NCI-H345 treated with DMSO at 0.1 percent for 48 hours (cell line): Measurements from ENCODE around the gene SESTD1.

ENCODE experiments used
- DNase-seq: peaks from one replicate; lab custom pipeline; 2025; ENCODE audit not compliant: unreplicated experiment; lab: John Stamatoyannopoulos, UW

Gene SESTD1

DNA sequence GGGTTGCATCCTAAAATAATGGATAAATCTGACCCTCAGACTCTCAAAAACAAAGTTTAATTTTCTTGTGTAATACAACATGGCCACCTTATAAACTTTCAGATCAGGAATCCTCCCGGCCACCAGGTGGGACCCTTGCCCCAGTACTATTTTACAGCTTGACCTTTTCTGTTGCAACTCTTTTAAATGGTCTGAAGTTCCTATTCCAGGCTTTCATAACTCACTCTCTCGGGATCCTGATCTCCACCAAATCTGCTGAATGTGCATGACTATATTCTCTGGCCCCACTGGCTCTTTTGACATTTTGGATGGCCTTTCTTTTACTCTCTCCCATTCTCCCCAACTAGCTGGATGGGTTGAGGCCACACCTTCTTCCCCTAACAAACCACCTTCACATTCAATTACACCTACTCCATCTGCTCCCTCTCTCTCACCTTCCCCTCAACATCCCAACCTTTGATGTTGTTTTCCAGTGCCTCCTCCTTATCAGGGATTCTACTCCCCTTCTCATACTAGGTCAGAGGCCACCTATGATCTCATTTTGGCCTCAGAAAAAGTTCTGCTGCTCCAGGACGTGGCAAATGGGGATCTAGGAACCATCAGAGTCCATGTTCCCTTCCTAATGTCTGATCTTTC, 70.8 kb downstream of the SESTD1 start:
- no peak for DNase-seq

DNA sequence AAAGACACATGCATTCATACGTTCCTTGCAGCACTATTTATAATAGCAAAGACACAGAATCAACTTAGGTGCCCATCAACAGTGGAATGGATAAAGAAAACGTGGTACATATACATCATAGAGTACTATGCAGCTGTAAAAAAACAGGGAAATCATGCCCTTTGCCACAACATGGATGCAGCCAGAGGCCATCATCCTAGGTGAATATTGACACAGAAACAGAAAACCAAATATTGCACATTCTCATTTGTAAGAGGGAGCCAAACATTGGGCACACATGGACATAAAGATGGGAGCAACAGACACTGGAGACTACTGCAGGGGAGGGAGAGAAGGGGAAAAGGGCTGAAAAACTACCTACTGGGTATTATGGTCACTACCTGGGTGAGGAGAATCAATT, 73.5 kb downstream of the SESTD1 start:
- no peak for DNase-seq

DNA sequence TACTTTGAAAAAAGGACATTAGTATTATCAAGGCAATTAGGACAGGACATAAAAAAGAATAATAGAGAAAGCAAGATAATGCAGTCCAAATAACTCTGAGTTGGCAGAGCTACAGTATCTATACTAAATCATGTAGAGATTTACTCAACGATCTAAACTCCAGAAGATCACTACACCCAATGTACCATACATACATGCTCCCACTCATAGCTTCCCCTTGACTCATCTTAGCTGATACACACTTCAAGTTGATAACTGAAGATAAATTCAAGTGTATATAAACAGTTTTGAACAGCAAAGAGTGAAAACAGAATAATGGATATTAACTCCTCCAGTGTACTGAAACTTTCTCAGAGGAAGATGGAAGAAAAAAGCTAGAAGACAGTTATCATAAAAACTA, 78.5 kb downstream of the SESTD1 start:
- no peak for DNase-seq

DNA sequence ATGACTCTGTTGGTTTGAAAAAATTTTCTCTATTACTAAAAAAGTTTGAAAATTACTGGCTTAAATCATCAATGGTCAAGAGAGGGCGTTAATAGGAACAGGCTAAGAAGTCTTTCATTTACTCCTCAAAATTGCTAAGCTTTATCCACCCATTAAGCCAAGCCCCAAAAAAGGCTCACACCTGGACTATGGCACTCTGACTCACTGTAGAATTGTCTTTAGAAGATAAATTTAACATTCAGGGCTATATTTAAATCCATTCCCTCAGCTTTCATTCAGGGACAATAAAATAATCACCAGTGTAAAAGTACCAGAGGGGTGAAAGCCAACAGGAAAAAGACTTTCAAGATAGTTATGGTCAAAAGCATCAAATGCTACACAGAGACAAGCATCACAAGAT, 80.0 kb downstream of the SESTD1 start:
- no peak for DNase-seq

DNA sequence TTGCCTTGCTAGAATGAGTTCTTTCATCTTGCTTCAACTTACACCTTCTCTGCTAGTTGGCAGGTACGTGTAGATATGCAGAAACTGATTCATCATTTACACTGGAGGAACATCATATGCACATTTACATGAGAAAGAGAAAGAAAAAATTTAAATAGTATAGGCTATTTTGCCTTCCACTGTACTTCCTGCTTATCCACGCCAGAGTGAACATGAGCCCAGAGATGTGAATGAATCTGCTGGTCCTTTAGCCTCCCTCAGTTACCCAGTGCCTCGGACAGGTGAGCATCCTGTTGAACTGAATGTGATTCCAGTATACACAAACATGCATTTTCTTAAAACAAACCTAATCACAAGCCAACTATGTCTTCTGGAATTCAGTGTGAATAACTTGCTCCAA, 83.6 kb downstream of the SESTD1 start:
- DNase-seq: no peak

DNA sequence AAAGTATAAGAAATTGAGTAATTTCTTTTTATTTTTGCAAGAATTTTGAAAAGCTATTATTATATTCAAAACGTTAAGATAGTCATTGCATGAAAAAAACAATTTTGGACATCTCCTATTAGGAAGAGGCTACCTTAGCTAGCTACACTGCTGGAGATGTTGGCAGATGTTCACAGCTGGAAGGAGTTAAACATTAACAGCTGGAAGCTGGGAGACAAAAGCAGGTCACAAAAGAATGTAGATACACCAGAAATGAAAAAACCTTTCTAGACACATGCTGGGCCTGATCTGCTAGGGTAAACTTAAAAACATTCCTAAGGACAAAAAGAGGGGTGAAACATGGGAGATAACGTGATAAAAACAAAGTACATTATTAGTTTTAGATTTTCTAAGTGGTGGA, 84.4 kb downstream of the SESTD1 start:
- no peak for DNase-seq

DNA sequence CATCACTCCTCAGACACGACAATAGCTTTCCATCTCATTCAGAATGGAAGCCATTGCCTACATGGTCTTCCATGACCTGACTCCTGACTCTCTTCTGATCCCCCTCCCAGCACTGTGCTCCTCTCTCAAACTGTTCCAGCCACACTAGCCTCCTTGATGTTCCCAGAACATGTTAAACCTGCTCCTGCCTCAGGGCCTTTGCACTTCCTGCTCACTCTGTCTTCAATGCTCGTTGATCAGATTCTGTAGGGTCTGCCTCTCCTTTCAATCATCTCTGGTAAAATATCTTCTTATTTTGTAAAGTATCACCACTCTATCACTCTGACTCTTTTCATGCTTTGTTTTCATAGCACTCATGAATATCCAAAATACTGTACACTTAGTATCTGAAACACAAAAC, 84.9 kb downstream of the SESTD1 start:
- DNase-seq: no peak

DNA sequence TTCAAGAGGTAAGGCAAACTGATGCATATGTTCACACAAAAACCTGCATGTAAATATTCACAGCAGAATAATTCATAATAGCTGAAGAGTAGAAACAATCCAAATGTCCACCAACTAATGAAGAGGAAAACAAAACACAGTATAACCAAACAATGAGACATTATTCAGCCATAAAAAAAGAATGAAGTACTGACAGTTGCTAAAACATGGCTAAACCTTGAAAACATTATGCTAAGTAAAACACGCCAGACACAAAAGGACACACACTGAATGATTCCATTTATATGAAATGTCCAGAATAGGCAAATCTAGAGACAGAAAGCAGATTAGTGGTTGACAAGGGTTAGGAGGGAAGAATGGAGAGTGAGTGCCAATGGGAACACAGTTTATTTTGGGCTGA, 86.9 kb downstream of the SESTD1 start:
- DNase-seq: no peak

DNA sequence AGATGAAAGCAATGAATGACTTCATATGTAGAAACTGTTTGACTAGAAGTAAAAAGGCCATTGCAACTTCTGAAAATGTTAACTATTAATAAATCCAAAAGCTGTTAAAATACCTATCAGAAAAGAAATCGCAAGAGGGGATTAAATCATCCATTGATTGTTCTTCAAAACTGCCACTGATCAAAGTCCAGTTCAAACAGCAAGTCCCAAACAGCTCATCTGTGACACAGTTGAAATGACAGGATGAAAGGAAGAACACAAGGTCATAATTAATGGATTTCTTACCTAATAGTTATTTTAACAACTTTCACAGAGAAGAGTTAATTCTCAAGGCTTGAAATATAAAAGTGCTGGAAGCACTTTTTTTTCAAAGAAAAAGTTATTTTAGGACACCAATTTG, 90.4 kb downstream of the SESTD1 start:
- no peak for DNase-seq

DNA sequence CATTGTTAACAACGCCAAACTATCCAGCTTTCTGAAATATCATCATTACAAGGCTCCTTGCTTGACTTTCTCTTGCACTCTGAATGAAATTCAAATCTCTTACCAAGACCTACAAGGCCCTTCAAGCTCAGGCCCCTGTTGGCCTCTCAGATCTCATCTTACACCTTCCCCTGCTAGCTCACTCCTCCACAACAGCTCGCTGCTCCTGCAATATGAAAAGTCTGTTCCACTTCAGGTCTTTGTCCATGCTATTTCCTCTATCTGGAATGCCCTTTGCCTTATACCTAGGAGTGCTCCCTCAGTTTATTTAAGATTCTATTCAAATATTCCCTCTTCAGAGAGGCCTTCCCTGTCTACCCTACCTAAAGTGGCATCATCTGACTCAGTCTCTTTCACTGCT, 91.7 kb downstream of the SESTD1 start:
- no peak for DNase-seq

DNA sequence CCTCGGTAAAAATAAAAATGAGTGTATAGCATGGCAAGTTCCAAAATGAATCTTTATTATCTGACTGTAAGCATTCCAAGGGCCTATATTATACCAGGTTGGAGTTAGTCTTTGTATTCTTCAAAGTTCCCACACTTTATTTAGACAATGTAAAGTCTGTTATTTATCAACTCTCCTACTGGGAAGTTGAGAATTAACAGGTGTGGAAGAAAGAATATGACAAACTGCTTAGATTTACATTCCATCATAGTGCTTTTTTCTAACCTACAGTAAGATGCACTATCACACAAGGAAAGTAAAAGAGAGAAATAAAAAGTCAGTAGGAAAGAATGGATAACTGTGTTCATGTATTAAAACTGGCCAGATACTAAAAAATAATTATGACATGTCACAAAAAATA, 93.3 kb downstream of the SESTD1 start:
- DNase-seq: no peak

DNA sequence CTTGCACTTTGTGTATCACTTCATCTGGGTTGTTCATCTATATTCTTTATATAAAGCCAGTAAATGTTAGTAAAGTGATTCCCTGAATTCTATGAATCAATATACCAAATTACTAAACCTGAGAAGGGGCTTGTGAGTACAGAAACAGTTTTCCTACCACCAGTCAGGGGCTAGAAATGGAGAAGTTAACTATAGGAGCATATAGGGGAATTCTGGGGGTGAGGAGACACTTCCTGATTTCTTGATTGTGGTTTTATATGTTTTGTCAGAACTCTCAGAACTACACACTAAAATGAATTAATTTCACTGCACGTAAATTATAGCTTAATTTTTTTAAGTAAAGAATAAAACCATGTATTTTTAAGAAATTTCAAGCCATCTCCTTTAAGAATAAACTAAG, 93.7 kb downstream of the SESTD1 start:
- no peak for DNase-seq

DNA sequence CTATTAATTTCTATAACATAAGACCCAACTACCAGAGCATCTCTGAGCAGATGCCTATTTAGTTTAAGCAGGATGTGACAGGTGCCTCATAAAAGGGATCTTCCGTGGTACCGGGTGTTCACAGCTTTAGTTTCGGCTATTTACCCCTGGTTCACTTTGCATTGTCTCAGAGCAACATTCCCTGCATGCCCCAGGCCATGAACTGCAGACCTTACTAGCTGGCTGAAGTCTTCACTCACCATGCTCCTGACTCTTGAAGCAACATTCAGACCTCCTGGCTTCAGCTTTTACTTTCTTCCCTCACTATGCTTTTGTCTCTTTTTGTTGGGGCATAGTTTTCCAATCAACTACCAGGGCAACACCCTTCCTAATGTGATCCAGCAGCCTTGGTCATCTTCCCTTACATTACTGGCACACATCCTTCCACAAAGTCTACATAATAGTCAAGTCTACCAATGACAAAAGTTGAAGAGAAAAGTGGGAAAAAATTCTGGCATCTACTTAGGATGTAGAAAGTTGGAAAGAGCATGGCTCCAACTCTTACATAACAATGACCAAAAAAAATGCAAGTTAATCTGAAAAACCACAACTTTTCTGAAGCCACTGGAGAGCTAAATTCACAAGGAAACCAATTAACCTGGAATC, 99.2 kb downstream of the SESTD1 start:
- no peak for DNase-seq

DNA sequence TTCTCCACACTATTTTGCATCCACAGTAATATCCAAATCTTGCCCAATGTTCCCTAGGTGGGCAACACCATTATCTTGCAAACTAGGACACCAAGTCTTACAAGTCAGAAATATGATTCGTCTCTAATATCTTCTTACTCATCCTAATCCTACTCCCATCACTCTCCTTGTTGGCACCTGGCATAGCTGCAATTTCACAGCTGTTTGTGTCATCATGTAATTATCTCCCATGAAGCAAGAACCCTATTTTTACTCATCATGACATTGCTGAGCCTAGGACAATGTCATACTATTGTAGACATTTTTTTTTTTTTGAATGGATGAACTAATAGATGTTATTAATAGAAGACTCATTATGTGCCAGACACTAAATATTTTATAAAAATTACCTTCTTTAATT, 123.4 kb downstream of the SESTD1 start:
- no peak for DNase-seq

DNA sequence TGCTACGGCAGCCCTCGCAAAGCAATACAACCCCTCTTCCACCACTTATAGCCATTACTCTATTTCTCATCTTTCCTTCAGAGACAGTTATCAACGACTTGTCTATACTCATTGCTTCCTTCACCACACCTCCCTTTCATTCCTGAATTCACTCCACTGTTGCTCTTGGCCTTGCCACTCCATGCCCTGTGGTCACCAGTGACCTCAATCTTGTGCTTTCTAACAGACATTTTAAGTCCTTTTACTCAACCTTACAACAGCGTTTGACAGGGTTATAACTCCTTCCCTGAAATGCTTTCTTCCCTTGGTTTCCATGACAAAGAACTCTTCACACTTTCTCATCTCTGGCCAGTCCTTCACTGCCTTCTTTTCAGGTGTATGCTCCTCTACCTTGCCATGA, 124.1 kb downstream of the SESTD1 start:
- DNase-seq: no peak

DNA sequence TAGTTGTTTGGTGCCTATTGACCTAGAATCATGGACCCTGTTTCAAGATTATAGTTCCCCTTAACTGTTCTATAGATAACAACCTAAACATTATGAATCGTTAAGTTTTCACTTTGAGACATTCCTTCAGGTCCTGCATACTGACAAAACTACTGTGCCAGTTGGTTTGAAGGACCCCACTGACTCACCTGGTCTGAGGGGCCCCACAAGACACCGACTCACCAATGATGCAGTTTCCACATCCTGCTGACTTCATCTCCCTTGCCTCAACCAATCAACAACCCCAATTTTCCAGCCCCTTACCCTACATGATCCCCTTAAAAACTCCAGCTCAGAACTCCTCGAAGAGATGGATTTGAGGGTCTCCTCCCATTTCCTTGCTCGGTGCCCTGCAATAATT, 125.1 kb downstream of the SESTD1 start:
- DNase-seq: no peak

DNA sequence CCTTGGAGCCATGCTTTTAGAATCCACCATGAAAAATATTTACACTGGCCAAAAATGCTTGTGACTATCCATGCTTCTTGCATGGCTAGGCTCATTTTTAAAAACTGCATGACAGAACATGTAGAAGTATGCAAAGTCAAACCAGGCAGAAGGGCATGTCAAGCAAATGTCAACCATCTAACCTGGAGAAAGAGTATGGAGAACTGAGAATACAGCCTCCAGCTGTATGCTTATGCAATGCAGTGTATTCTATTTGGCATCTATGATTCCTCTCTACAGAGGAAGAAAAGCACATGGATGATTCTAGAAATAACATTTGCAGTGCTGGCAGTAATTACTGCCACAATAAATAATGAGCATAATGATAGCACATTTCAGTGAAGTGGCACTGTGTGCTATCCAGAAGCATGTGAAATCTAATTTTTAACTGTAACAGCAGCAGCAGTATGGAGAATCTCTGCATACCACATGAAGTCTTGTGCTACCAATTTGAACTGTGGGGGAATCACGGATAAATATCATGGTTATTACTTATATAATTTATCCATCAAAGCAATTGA, 127.4 kb downstream of the SESTD1 start:
- DNase-seq: no peak

DNA sequence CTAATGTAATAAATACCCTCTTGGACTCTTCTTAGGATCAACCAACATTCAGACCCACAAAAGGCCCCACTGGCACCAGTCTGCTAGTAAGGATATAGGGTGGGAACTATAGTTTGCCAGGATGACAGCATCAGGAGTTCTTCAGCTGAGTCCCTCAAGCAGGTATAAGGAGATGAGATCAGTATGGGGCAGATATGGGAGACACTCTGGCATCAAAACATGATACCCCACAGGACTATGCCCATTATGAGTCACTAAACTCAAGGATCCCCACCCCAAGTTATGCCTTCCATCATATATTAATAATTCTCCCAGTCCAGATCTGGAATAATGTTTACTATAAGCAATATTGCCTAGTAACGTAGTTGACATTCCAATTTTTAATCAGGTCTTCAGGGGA, 131.6 kb downstream of the SESTD1 start:
- no peak for DNase-seq

DNA sequence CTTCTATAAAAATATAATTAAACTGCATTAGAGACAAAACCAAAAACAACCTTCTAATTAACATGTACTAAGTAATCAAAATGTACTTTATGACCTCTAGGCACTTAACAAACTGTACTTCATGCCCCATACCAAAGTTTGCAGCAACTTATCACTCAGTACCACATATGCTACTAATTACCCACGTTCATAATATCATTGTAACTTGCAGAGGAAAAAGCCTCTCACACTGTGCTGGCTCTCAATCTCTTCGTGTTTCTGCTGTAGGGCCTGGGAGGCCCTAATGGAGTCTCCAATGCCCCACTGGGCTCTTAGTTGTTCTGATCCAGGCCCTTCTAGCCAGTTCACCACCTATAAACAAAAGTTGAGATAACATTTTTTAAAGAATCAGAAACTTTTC, 132.6 kb downstream of the SESTD1 start:
- DNase-seq: no peak

DNA sequence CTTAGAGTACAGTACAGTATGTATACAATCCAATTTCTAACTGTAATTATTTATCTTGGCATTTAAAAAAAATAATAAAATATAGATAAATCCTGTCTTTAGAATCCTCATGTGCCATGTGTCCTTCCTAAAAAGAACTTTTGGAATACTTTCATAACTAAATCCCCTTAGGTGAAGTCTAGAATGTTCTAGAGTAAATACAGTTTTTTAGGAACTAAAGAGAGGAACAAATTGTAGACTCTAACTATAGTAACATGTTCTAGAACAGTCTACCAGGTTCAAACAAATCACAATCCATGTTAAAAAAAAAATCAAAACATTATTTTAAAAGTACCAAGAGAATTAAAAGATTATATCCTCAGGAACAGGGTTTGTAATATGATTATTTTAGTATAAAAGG, 134.1 kb downstream of the SESTD1 start:
- no peak for DNase-seq

DNA sequence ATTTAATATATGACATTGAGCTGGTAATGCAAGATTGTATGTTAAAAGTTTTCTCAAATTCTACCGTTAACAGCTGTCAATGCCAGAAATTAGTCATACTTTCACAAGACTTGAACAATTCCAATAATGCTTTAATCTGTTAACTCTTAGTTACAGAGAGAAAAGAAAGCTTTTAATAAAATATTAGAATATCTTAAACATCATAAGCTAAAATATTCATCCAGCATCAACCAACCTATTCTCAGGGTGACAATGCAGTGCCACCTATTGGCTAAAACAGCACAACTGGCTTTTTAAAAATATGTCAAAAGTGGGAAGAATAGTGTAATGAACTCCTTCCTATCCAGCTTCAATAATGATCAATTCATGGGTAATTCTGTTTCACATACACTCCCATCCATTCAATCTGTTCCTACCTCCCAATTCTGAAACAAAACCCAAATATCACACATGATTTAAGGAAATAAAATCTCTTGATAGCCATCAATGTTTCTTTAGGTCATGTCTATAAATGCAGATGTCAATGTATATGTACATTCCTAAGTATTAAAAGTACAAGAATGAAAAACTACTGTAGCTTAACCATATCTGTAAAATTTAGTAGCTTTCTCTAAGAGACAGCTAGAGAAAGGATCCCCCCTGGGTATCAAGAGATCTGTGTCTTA, 134.9 kb downstream of the SESTD1 start:
- DNase-seq: no peak

DNA sequence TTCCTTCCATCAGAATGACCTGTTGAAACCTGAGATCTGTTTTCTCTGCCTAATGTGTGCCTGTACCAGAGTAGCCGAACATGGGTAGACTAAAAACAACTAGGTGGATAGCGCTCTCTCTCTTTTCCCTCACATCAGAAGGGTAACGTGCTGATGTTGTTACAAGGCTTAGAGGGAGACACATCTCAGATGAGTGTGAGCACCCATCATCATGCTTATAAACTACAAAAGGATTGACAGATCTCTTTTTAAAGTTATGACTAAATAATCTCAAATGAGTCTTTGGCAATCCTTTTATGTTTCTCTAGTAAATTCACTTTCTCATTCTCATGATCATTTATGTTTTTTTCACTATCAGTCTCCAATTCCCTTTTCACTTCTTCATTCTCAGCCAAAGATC, 139.2 kb downstream of the SESTD1 start:
- no peak for DNase-seq
